ENCODE data around the gene DSTN. TPM values are rescaled to one million over a fixed set of nuclear protein-coding genes. Genes with fewer than 3 reads are reported as not detected.

Gene DSTN
- total RNA-seq, 2 donors from 2014 or later, result 1,245 to 1,338 TPM

- no peak for DNase-seq (ENCODE audit: low spot score)
- intact Hi-C loops (cut with DNase I), result no loop called here
Measured at GRCh38 chr20:17602493-17602892, 32.6 kb downstream of the DSTN start.

- DNase-seq (ENCODE audit: low spot score), result no peak
- intact Hi-C loops (cut with DNase I), result no loop called here
Measured at GRCh38 chr20:17605131-17605660, 35.3 kb downstream of the DSTN start.

GRCh38 chr20:17606001-17606400 is 36.1 kb downstream of the DSTN start:
- intact Hi-C loops (cut with DNase I), result no loop called here
- no peak for DNase-seq (ENCODE audit: low spot score)

- DNase-seq (ENCODE audit: low spot score), result no peak
Measured at GRCh38 chr20:17608701-17609497, 39.0 kb downstream of the DSTN start.

GRCh38 chr20:17609811-17610377 is 40.0 kb downstream of the DSTN start:
- peak; percentile 35 for DNase-seq (ENCODE audit: low spot score)
- intact Hi-C loops (cut with DNase I), result loop anchor here in 1 of 2 donors (5.0 kb wide), 1 partner anchor 38 kb away; the partner anchor contains the start of gene DSTN

More at GRCh38 chr20:17608701-17609497, 39.0 kb downstream of the DSTN start:
- intact Hi-C loops (cut with DNase I), result no loop called here

GRCh38 chr20:17610566-17611289 is 40.9 kb downstream of the DSTN start:
- intact Hi-C loops (cut with DNase I), result loop anchor here in 1 of 2 donors (5.0 kb wide), 1 partner anchor 38 kb away; the partner anchor contains the start of gene DSTN
- peak; percentile 79 for DNase-seq (ENCODE audit: low spot score)

GRCh38 chr20:17611290-17611539 is 41.3 kb downstream of the DSTN start:
- intact Hi-C loops (cut with DNase I), result loop anchor here in 1 of 2 donors (5.0 kb wide), 1 partner anchor 39 kb away; the partner anchor contains the start of gene DSTN
- no peak for DNase-seq (ENCODE audit: low spot score)

GRCh38 chr20:17611540-17612286 is 41.8 kb downstream of the DSTN start:
- intact Hi-C loops (cut with DNase I), result loop anchor here in 1 of 2 donors (5.0 kb wide), 1 partner anchor 39 kb away; the partner anchor contains the start of gene DSTN

GRCh38 chr20:17612287-17612991 is 42.6 kb downstream of the DSTN start:
- peak; percentile 85 for DNase-seq (ENCODE audit: low spot score)
- intact Hi-C loops (cut with DNase I), result loop anchor here in 1 of 2 donors (5.0 kb wide), 1 partner anchor 40 kb away; the partner anchor contains the start of gene DSTN

More at GRCh38 chr20:17611540-17612286, 41.8 kb downstream of the DSTN start:
- peak; percentile 81 for DNase-seq (ENCODE audit: low spot score)

GRCh38 chr20:17612992-17613327 is 43.1 kb downstream of the DSTN start:
- intact Hi-C loops (cut with DNase I), result loop anchor here in 1 of 2 donors (5.0 kb wide), 1 partner anchor 41 kb away; the partner anchor contains the start of gene DSTN
- peak; percentile 73 for DNase-seq (ENCODE audit: low spot score)

- peak; percentile 83 for DNase-seq (ENCODE audit: low spot score)
- intact Hi-C loops (cut with DNase I), result loop anchor here in 1 of 2 donors (5.0 kb wide), 1 partner anchor 41 kb away; the partner anchor contains the start of gene DSTN
Measured at GRCh38 chr20:17613328-17614175, 43.7 kb downstream of the DSTN start.

- intact Hi-C loops (cut with DNase I), result loop anchor here in 1 of 2 donors (5.0 kb wide), 1 partner anchor 42 kb away; the partner anchor contains the start of gene DSTN
Measured at GRCh38 chr20:17614176-17614811, 44.4 kb downstream of the DSTN start.

GRCh38 chr20:17614812-17615644 is 45.2 kb downstream of the DSTN start:
- intact Hi-C loops (cut with DNase I), result loop anchor here (5.0 kb wide), 2 partner anchors 43 to 78 kb away; partner anchors contain the start of gene DSTN (in 1 of the 2)
- DNase-seq (ENCODE audit: low spot score), result peak; percentile 81

More at GRCh38 chr20:17614176-17614811, 44.4 kb downstream of the DSTN start:
- DNase-seq (ENCODE audit: low spot score), result peak; percentile 92

- peak; percentile 76 for DNase-seq (ENCODE audit: low spot score)
- intact Hi-C loops (cut with DNase I), result loop anchor here (2.0 to 5.0 kb wide), 2 partner anchors 79 kb away; no protein-coding TSS in a partner anchor
Measured at GRCh38 chr20:17615645-17616479, 46.0 kb downstream of the DSTN start.

All from posterior vena cava (tissue), 2 donors.